Neural crest cell (in vitro differentiated cells): ENCODE results near the gene SPIRE2. TPM values are rescaled to one million over a fixed set of nuclear protein-coding genes. Genes with fewer than 3 reads are reported as not detected.

Experiments used
- DNase-seq: peaks from one replicate; pipeline ENCODE4 v3.0.0; 2021; ENCODE audit warnings: low read depth, mixed read lengths, low spot score
- H3K27ac Mint-ChIP-seq: one replicate; pipeline ENCODE4 v1.8.0; 2021; ENCODE audit warnings: mild to moderate bottlenecking, mixed read lengths; ENCODE audit not compliant: unreplicated experiment
- H3K27me3 Mint-ChIP-seq: 2 replicates; pipeline ENCODE4 v1.8.0; 2021; ENCODE audit warnings: low read depth, mild to moderate bottlenecking, mixed read lengths
- H3K36me3 Mint-ChIP-seq: 2 replicates; pipeline ENCODE4 v1.8.0; 2021; ENCODE audit warnings: low read depth, mild to moderate bottlenecking, mixed read lengths
- H3K4me1 Mint-ChIP-seq: 2 replicates; pipeline ENCODE4 v1.8.0; 2021; ENCODE audit warnings: mixed read lengths
- H3K4me3 Mint-ChIP-seq: one replicate; pipeline ENCODE4 v1.8.0; 2021; ENCODE audit warnings: mild to moderate bottlenecking, mixed read lengths
- H3K9me3 Mint-ChIP-seq: 2 replicates; pipeline ENCODE4 v1.8.0; 2021; ENCODE audit warnings: mixed read lengths
- CTCF ChIP-seq: fragments of 200-600 bp; sonication (generic); conservative IDR thresholded peaks from 2 replicates; pipeline ENCODE4 v1.5.0; 2021; ENCODE audit warnings: antibody characterized with exemption, mild to moderate bottlenecking
- total RNA-seq: library from RNA; stranded (reverse); gene quantifications from 2 replicates; pipeline ENCODE4 v1.2.1, GENCODE V29; 2021

The SPIRE2 gene
- total RNA-seq, 1 donor from 2014 or later: 18.0 TPM

GRCh38 chr16:89855301-89855945 lies 27.1 kb downstream of the SPIRE2 start:
- TF ChIP-seq CTCF: no peak
- no peak for DNase-seq
- Mint-ChIP-seq H3K9me3 (no peaks in the 10 kb centered on the region), H3K4me1 (no peaks in the 10 kb centered on the region), H3K27me3 (no peaks in the 10 kb centered on the region), H3K27ac (no peak overlapping the region), H3K36me3 (peaks cover 2% of the 10 kb centered on the region), H3K4me3 (no peak overlapping the region)

GRCh38 chr16:89855986-89856385 lies 27.7 kb downstream of the SPIRE2 start:
- TF ChIP-seq CTCF: no peak
- Mint-ChIP-seq H3K9me3 (no peaks in the 10 kb centered on the region), H3K36me3 (peaks cover 2% of the 10 kb centered on the region), H3K27me3 (no peaks in the 10 kb centered on the region), H3K4me3 (no peak overlapping the region), H3K27ac (no peak overlapping the region), H3K4me1 (peaks cover 2% of the 10 kb centered on the region)
- DNase-seq: no peak

- DNase-seq: no peak
- TF ChIP-seq CTCF: no peak
- no peak overlapping the region for H3K27ac Mint-ChIP-seq
- no peaks in the 10 kb centered on the region for H3K9me3 Mint-ChIP-seq
- no peaks in the 10 kb centered on the region for H3K27me3 Mint-ChIP-seq
- H3K4me1 Mint-ChIP-seq: peaks cover 13% of the 10 kb centered on the region
- no peaks in the 10 kb centered on the region for H3K36me3 Mint-ChIP-seq
- H3K4me3 Mint-ChIP-seq: no peak overlapping the region
Observed at GRCh38 chr16:89858973-89859614, 30.8 kb downstream of the SPIRE2 start.

- H3K27ac Mint-ChIP-seq: no peak overlapping the region
- no peaks in the 10 kb centered on the region for H3K36me3 Mint-ChIP-seq
- no peak for DNase-seq
- H3K4me3 Mint-ChIP-seq: no peak overlapping the region
- no peaks in the 10 kb centered on the region for H3K27me3 Mint-ChIP-seq
- TF ChIP-seq CTCF: no peak
- H3K9me3 Mint-ChIP-seq: no peaks in the 10 kb centered on the region
- H3K4me1 Mint-ChIP-seq: peaks cover 13% of the 10 kb centered on the region
Observed at GRCh38 chr16:89859615-89860007, 31.3 kb downstream of the SPIRE2 start.

GRCh38 chr16:89860747-89861304 lies 32.6 kb downstream of the SPIRE2 start:
- H3K27me3 Mint-ChIP-seq: no peaks in the 10 kb centered on the region
- TF ChIP-seq CTCF: peak; percentile 94
- no peak overlapping the region for H3K27ac Mint-ChIP-seq
- H3K36me3 Mint-ChIP-seq: peaks cover 3% of the 10 kb centered on the region
- no peaks in the 10 kb centered on the region for H3K9me3 Mint-ChIP-seq
- peaks cover 13% of the 10 kb centered on the region for H3K4me1 Mint-ChIP-seq
- peak overlapping the region; percentile 11 for H3K4me3 Mint-ChIP-seq
- DNase-seq: peak; percentile 70
